ENCODE results near the gene ADPRHL1.
A peak's percentile ranks its signal among the peaks of the same experiment; 100 is the strongest.

Gene ADPRHL1

GRCh38 chr13:113401452-113402415 lies 51.6 kb downstream of the ADPRHL1 start:
- in situ Hi-C loops (cut with HindIII; ENCODE audit: low sequenced_read_pairs): no loop called here
- TF ChIP-seq CTCF (IDR thresholded peaks at IDR 0.05; ENCODE audit: low read depth, low read length): no peak
- no peak overlapping the region for H3K4me3 ChIP-seq (ENCODE audit: low read depth, low read length)

GRCh38 chr13:113400621-113401451 lies 52.5 kb downstream of the ADPRHL1 start:
- no peak for TF ChIP-seq CTCF (IDR thresholded peaks at IDR 0.05; ENCODE audit: low read depth, low read length)
- H3K4me3 ChIP-seq (ENCODE audit: low read depth, low read length): no peak overlapping the region
- in situ Hi-C loops (cut with HindIII; ENCODE audit: low sequenced_read_pairs): no loop called here
- DNase-seq (ENCODE audit: low read depth, low spot score): no peak

More at GRCh38 chr13:113401452-113402415, 51.6 kb downstream of the ADPRHL1 start:
- DNase-seq (ENCODE audit: low read depth, low spot score): no peak

- in situ Hi-C loops (cut with HindIII; ENCODE audit: low sequenced_read_pairs): no loop called here
- DNase-seq (ENCODE audit: low read depth, low spot score): no peak
- no peak overlapping the region for H3K4me3 ChIP-seq (ENCODE audit: low read depth, low read length)
- no peak for TF ChIP-seq CTCF (IDR thresholded peaks at IDR 0.05; ENCODE audit: low read depth, low read length)
Observed at GRCh38 chr13:113399755-113400149, 53.5 kb downstream of the ADPRHL1 start.

- in situ Hi-C loops (cut with HindIII; ENCODE audit: low sequenced_read_pairs): no loop called here
- no peak overlapping the region for H3K4me3 ChIP-seq (ENCODE audit: low read depth, low read length)
- TF ChIP-seq CTCF (IDR thresholded peaks at IDR 0.05; ENCODE audit: low read depth, low read length): no peak
- peak; percentile 81 for DNase-seq (ENCODE audit: low read depth, low spot score)
Observed at GRCh38 chr13:113398963-113399754, 54.1 kb downstream of the ADPRHL1 start.

GRCh38 chr13:113397608-113398425 lies 55.5 kb downstream of the ADPRHL1 start:
- in situ Hi-C loops (cut with HindIII; ENCODE audit: low sequenced_read_pairs): no loop called here
- no peak for DNase-seq (ENCODE audit: low read depth, low spot score)

More at GRCh38 chr13:113397608-113398425, 55.5 kb downstream of the ADPRHL1 start:
- H3K4me3 ChIP-seq (ENCODE audit: low read depth, low read length): no peak overlapping the region
- no peak for TF ChIP-seq CTCF (IDR thresholded peaks at IDR 0.05; ENCODE audit: low read depth, low read length)
